IMR-90 (cell line): ENCODE measurements around the gene HS6ST2. TPM values are rescaled to one million over a fixed set of nuclear protein-coding genes. Genes with fewer than 3 reads are reported as not detected.

Experiments
- ATAC-seq: fragments of 200-7000 bp; cut with Tn5 transposase; 2 replicates; pipeline ENCODE4 v1.9.1; 2020; ENCODE audit warnings: low read depth, mild to moderate bottlenecking, moderate library complexity
- BruUV-seq: library from RNA; stranded (reverse); fragments of 400-500 nt; replicated peaks from 2 replicates; lab custom pipeline; 2021; lab: Mats Ljungman, UMichigan
- CTCF ChIA-PET: fragments of 300-600 bp; formaldehyde crosslinking; extraction: SDS; loops from one replicate; lab custom pipeline; 2021; ENCODE audit warnings: antibody characterized with exemption; lab: Yijun Ruan, JAX
- POLR2A ChIA-PET: fragments of 300-600 bp; sonication (Branson Sonifier 250); formaldehyde crosslinking; loops from one replicate; lab custom pipeline; 2022; ENCODE audit warnings: antibody characterized with exemption; ENCODE audit not compliant: unreplicated experiment; lab: Charles Lee
- DNase-seq: peaks from one replicate; pipeline ENCODE4 v3.0.0; 2013
- H2AFZ ChIP-seq: replicated peaks from 2 replicates; pipeline ENCODE3; 2013; ENCODE audit warnings: low read length, mild to moderate bottlenecking; ENCODE audit not compliant: poor library complexity
- H2AK5ac ChIP-seq: 2 replicates; pipeline ENCODE4 v1.6.1; 2013; ENCODE audit warnings: low read depth, low read length, inconsistent platforms
- H2AK9ac ChIP-seq: replicated peaks from 2 replicates; pipeline ENCODE3; 2013; ENCODE audit warnings: mild to moderate bottlenecking, low read depth, low read length, moderate library complexity; ENCODE audit not compliant: poor library complexity
- H2BK120ac ChIP-seq: 2 replicates; pipeline ENCODE4 v1.6.1; 2013; ENCODE audit warnings: low read depth, low read length, inconsistent platforms
- H2BK15ac ChIP-seq: 3 replicates; pipeline ENCODE4 v1.6.1; 2013; ENCODE audit warnings: low read depth, low read length, inconsistent platforms
- H2BK20ac ChIP-seq: 2 replicates; pipeline ENCODE4 v1.6.1; 2013; ENCODE audit warnings: low read depth, mild to moderate bottlenecking, inconsistent platforms, low read length, moderate library complexity
- H2BK5ac ChIP-seq: 2 replicates; pipeline ENCODE4 v1.6.1; 2013; ENCODE audit warnings: mild to moderate bottlenecking, low read depth, low read length, inconsistent platforms; ENCODE audit not compliant: poor library complexity, severe bottlenecking
- H3K14ac ChIP-seq: replicated peaks from 2 replicates; pipeline ENCODE4 v1.6.1; 2013; ENCODE audit warnings: low read depth, low read length, inconsistent platforms
- H3K18ac ChIP-seq: 2 replicates; pipeline ENCODE4 v1.6.1; 2013; ENCODE audit warnings: low read depth, low read length, control low read depth
- H3K23ac ChIP-seq: 2 replicates; pipeline ENCODE4 v1.6.1; 2013; ENCODE audit warnings: low read depth, low read length, inconsistent platforms
- H3K27ac ChIP-seq: 2 replicates; pipeline ENCODE4 v1.5.1; 2013; ENCODE audit warnings: mild to moderate bottlenecking, control low read depth, low read length; ENCODE audit not compliant: insufficient read depth
- H3K27me3 ChIP-seq: 2 replicates; pipeline ENCODE4 v1.6.1; 2013; ENCODE audit warnings: low read length; ENCODE audit not compliant: control insufficient read depth, insufficient read depth
- H3K36me3 ChIP-seq: 2 replicates; pipeline ENCODE4 v1.6.1; 2013; ENCODE audit warnings: low read length, mixed read lengths; ENCODE audit not compliant: control insufficient read depth, insufficient read depth
- H3K4ac ChIP-seq: 2 replicates; pipeline ENCODE4 v1.6.1; 2013; ENCODE audit warnings: low read depth, low read length, inconsistent platforms
- H3K4me1 ChIP-seq: 2 replicates; pipeline ENCODE4 v1.6.1; 2013; ENCODE audit warnings: low read length, mixed read lengths; ENCODE audit not compliant: control insufficient read depth, insufficient read depth
- H3K4me2 ChIP-seq: 2 replicates; pipeline ENCODE4 v1.6.1; 2013; ENCODE audit warnings: low read depth, mild to moderate bottlenecking, control low read depth, low read length, moderate library complexity
- H3K4me3 ChIP-seq: 2 replicates; pipeline ENCODE4 v1.5.1; 2013; ENCODE audit warnings: low read depth, mild to moderate bottlenecking, control low read depth, low read length, moderate library complexity; ENCODE audit not compliant: insufficient read depth
- H3K56ac ChIP-seq: 2 replicates; pipeline ENCODE4 v1.6.1; 2013; ENCODE audit warnings: low read length, inconsistent platforms; ENCODE audit not compliant: insufficient read depth; ENCODE audit errors: extremely low read depth
- H3K79me1 ChIP-seq, 2 experiments: 2 replicates each; pipeline ENCODE4 v1.6.1; 2013; ENCODE audit warnings: low read length in 2 of 2, inconsistent platforms in 1 of 2, low read depth in 1 of 2
- H3K9ac ChIP-seq: 2 replicates; pipeline ENCODE4 v1.6.1; 2013; ENCODE audit warnings: low read depth, low read length, control low read depth
- H3K9me1 ChIP-seq: 2 replicates; pipeline ENCODE4 v1.6.1; 2013; ENCODE audit warnings: low read length, inconsistent platforms; ENCODE audit not compliant: insufficient read depth
- H3K9me3 ChIP-seq: 2 replicates; pipeline ENCODE4 v1.6.1; 2013; ENCODE audit warnings: low read length; ENCODE audit not compliant: control insufficient read depth, insufficient read depth
- H4K20me1 ChIP-seq: 2 replicates; pipeline ENCODE4 v1.6.1; 2013; ENCODE audit warnings: low read length, inconsistent platforms; ENCODE audit not compliant: insufficient read depth
- H4K5ac ChIP-seq: 2 replicates; pipeline ENCODE4 v1.6.1; 2013; ENCODE audit warnings: mild to moderate bottlenecking, low read depth, low read length, control low read depth
- H4K8ac ChIP-seq, 2 experiments: 2 replicates each; pipeline ENCODE4 v1.6.1; 2013; ENCODE audit warnings: low read depth in 2 of 2, low read length in 2 of 2, control low read depth in 1 of 2, inconsistent platforms in 1 of 2
- H4K91ac ChIP-seq: 2 replicates; pipeline ENCODE4 v1.6.1; 2013; ENCODE audit warnings: low read depth, low read length, inconsistent platforms; ENCODE audit not compliant: insufficient read depth
- BHLHE40 ChIP-seq: fragments of 150-350 bp; IDR thresholded peaks from 2 replicates; pipeline ENCODE4 v1.6.1; 2016; ENCODE audit warnings: mild to moderate bottlenecking, low read depth, low read length
- CEBPB ChIP-seq: IDR thresholded peaks from 2 replicates; pipeline ENCODE4 v1.6.1; 2012; ENCODE audit warnings: low read depth, low read length, improper control_type of control experiment
- CHD1 ChIP-seq: IDR thresholded peaks from 2 replicates; pipeline ENCODE4 v1.6.1; 2012; ENCODE audit warnings: low read depth, low read length, improper control_type of control experiment
- FOS ChIP-seq: fragments of 150-350 bp; IDR thresholded peaks from 2 replicates; pipeline ENCODE4 v1.6.1; 2016; ENCODE audit warnings: low read depth, low read length
- MAFK ChIP-seq: IDR thresholded peaks from 2 replicates; pipeline ENCODE4 v1.6.1; 2012; ENCODE audit warnings: low read depth, low read length, improper control_type of control experiment
- MAZ ChIP-seq: IDR thresholded peaks from 2 replicates; pipeline ENCODE4 v1.6.1; 2012; ENCODE audit warnings: low read depth, mild to moderate bottlenecking, low read length, improper control_type of control experiment, moderate library complexity, borderline replicate concordance
- MXI1 ChIP-seq: IDR thresholded peaks from 2 replicates; pipeline ENCODE4 v1.6.1; 2012; ENCODE audit warnings: low read depth, mild to moderate bottlenecking, low read length, moderate library complexity, borderline replicate concordance
- POLR2A ChIP-seq: IDR thresholded peaks from 2 replicates; pipeline ENCODE4 v1.6.1; 2012; ENCODE audit warnings: mild to moderate bottlenecking, low read depth, low read length
- RAD21 ChIP-seq: IDR thresholded peaks from 2 replicates; pipeline ENCODE4 v1.6.1; 2012; ENCODE audit warnings: low read length, improper control_type of control experiment
- RCOR1 ChIP-seq: IDR thresholded peaks from 2 replicates; pipeline ENCODE4 v1.6.1; 2012; ENCODE audit warnings: mild to moderate bottlenecking, low read length, improper control_type of control experiment; ENCODE audit not compliant: insufficient replicate concordance
- RFX5 ChIP-seq: IDR thresholded peaks from 2 replicates; pipeline ENCODE4 v1.8.0; 2012; ENCODE audit warnings: low read depth, mild to moderate bottlenecking, low read length, moderate library complexity
- SMC3 ChIP-seq: fragments of 150-350 bp; IDR thresholded peaks from 2 replicates; pipeline ENCODE4 v1.6.1; 2016; ENCODE audit warnings: low read depth, mild to moderate bottlenecking, antibody characterized with exemption, low read length, moderate library complexity
- WGBS, 2 experiments: methylation state at CpG; one replicate each; pipeline versions ENCODE4 v1.1.5 to v1.1.7; 2013; ENCODE audit warnings: missing lambda C conversion rate in 2 of 2; ENCODE audit not compliant: insufficient read length in 1 of 2; ENCODE audit errors: extremely low coverage in 2 of 2; 5-methylcytosine and 5-hydroxymethylcytosine counted together
- dilution Hi-C: fragments of 300-500 bp; cut with HindIII; formaldehyde crosslinking; loops from one replicate; pipeline ENCODE4 v1.14.3; 2018; ENCODE audit warnings: low sequenced_read_pairs; ENCODE audit not compliant: unreplicated experiment
- in situ Hi-C: fragments of 300-500 bp; cut with MboI; formaldehyde crosslinking; loops from 3 replicates; pipeline ENCODE4 v1.14.3; 2019; ENCODE audit warnings: low sequenced_read_pairs, inconsistent platforms, mixed read lengths
- intact Hi-C: fragments of 100-400 bp; cut with micrococcal nuclease; formaldehyde crosslinking; loops from 2 replicates; pipeline ENCODE4 v1.10.0; 2022
- polyA plus RNA-seq, 3 experiments: library from polyadenylated mRNA; depleted of rRNA; stranded (reverse); fragments of >200 nt; gene quantifications; 2 replicates each; pipeline ENCODE4 v1.2.3, GENCODE V29; 2012; ENCODE audit warnings: low replicate concordance in 1 of 3
- total RNA-seq: library from RNA; depleted of rRNA; stranded (reverse); fragments of >200 nt; gene quantifications from 2 replicates; pipeline ENCODE4 v1.2.3, GENCODE V29; 2012
- TF ChIP-seq, protein P1 (sequence below): fragments of 150-350 bp; IDR thresholded peaks from 2 replicates; pipeline ENCODE4 v1.6.1; 2016; ENCODE audit warnings: low read depth, mild to moderate bottlenecking, low read length, moderate library complexity, borderline replicate concordance
- TF ChIP-seq, protein P2 (sequence below): fragments of 150-350 bp; IDR thresholded peaks from 2 replicates; pipeline ENCODE4 v1.6.1; 2017; ENCODE audit warnings: mild to moderate bottlenecking, antibody characterized with exemption, low read length, low read depth

Gene HS6ST2
- total and polyA plus RNA-seq, 2 of the 4 experiments (the other 2 are of a cell fraction), result not detected

DNA sequence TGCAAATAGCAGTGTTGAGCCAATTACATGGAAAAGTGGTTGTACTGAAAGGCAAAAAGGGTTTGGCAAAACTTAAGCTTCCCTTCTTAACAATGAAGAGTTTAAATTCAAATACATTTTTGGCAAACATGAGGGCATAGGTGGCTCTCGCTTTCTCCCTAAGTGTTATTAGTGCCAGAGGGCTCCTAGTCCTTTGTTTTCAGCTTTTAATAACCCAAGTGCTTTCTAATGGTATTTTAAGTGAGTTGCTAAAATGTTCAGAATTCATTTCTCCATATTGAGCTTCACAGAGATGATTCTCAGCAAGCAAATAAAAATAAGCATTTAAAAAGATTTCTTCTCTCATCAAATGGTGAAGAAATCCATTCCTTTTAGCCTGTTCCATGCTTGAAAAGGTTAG, 123.7 kb downstream of the HS6ST2 start:
- H3K56ac ChIP-seq, result no peak overlapping the region
- no peak overlapping the region for H2AK5ac ChIP-seq
- no peak overlapping the region for H2AK9ac ChIP-seq
- no peak overlapping the region for H4K5ac ChIP-seq
- no peak for DNase-seq
- no peak overlapping the region for H4K91ac ChIP-seq
- intact Hi-C loops, result no loop called here
- H3K9me1 ChIP-seq, result no peaks in the 10 kb centered on the region
- no peak overlapping the region for H3K23ac ChIP-seq
- H4K20me1 ChIP-seq, result no peaks in the 10 kb centered on the region
- H3K79me1 ChIP-seq, result no peaks in the 10 kb centered on the region
- no peak overlapping the region for H2BK20ac ChIP-seq
- no peak for TF ChIP-seq FOS
- no peak for TF ChIP-seq SMC3
- no peak for TF ChIP-seq RCOR1
- no peak for TF ChIP-seq CEBPB
- TF ChIP-seq MAFK, result no peak
- no peak for TF ChIP-seq POLR2A
- no peak for TF ChIP-seq BHLHE40
- no peak for TF ChIP-seq RFX5
- no peak for TF ChIP-seq RAD21
- TF ChIP-seq, protein P1, sequence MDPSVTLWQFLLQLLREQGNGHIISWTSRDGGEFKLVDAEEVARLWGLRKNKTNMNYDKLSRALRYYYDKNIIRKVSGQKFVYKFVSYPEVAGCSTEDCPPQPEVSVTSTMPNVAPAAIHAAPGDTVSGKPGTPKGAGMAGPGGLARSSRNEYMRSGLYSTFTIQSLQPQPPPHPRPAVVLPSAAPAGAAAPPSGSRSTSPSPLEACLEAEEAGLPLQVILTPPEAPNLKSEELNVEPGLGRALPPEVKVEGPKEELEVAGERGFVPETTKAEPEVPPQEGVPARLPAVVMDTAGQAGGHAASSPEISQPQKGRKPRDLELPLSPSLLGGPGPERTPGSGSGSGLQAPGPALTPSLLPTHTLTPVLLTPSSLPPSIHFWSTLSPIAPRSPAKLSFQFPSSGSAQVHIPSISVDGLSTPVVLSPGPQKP, result no peak
- TF ChIP-seq, protein P2, sequence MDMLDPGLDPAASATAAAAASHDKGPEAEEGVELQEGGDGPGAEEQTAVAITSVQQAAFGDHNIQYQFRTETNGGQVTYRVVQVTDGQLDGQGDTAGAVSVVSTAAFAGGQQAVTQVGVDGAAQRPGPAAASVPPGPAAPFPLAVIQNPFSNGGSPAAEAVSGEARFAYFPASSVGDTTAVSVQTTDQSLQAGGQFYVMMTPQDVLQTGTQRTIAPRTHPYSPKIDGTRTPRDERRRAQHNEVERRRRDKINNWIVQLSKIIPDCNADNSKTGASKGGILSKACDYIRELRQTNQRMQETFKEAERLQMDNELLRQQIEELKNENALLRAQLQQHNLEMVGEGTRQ, result no peak
- TF ChIP-seq MXI1, result no peak
- no peak for TF ChIP-seq CHD1
- TF ChIP-seq MAZ, result no peak
- H3K4me2 ChIP-seq, result no peak overlapping the region
- ChIA-PET POLR2A (no interaction called here), CTCF (no interaction called here)
- H3K14ac ChIP-seq, result no peak overlapping the region
- no CpG with 5 or more reads among the region's 1 CpG for WGBS, 2 experiments
- no peak overlapping the region for H3K4ac ChIP-seq
- H3K27me3 ChIP-seq, result peaks cover 4% of the 10 kb centered on the region; the same call in 1 of the 2 replicates
- no peaks in the 10 kb centered on the region; the same call in 1 of the 2 replicates for H3K9me3 ChIP-seq
- no peaks in the 10 kb centered on the region for H3K36me3 ChIP-seq
- H4K8ac ChIP-seq, result no peak overlapping the region
- H3K27ac ChIP-seq, result no peak overlapping the region
- no peak overlapping the region for H3K4me3 ChIP-seq
- BruUV-seq, result no TSS peak
- H3K9ac ChIP-seq, result no peak overlapping the region
- in situ Hi-C loops, result no loop called here
- no peaks in the 10 kb centered on the region for H3K4me1 ChIP-seq
- dilution Hi-C loops, result no loop called here
- H2BK15ac ChIP-seq, result no peak overlapping the region
- H2BK5ac ChIP-seq, result no peak overlapping the region
- H2AFZ ChIP-seq, result no peak overlapping the region
- H2BK120ac ChIP-seq, result no peak overlapping the region
- no peak overlapping the region for H3K18ac ChIP-seq
- ATAC-seq, result no peak
